ENCODE measurements around the gene PALS1.
A peak's percentile ranks its signal among the peaks of the same experiment; 100 is the strongest.

Gene PALS1

DNA sequence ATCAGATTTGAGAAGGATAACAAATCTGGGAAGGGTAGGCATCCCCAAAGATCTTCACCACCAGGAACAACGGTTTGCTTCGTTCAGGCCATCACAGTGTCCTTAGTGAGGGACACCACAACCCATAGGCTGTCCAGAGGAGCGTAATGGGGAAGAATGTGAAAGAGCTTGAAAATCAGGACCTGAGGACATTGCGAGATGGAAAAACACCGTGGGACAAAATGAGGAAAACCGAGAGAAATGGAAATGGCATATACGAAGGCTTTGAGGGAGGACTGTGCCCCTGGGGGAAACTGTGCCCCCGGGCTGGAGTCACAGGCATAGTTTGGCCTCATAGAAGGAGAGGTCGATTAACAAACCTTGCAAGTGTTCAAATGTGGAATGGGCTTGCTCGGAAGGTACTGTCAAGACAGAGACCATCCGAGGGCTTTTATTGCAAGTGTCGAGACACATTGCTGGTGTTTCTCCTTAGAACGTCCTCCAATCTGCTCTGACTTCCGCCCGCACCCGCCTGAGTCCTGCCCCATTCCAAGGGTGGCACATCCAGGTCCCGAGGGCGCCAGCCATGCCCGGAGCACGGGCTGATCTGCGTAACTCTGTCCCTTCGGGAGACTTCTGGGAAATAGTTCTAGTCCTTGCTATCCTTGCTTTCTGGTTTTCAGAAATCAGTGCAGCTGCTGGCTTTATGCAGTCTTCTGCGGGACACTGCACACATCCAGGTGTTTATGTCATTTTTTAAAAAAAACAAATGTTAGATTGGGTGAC lies 885 bp upstream of the PALS1 start:
- H3K27ac ChIP-seq, result peak overlapping the region; percentile 45
- H3K27me3 ChIP-seq (ENCODE audit: insufficient read depth, low read depth, severe bottlenecking), result no peaks in the 10 kb centered on the region
- peak; percentile 14 for DNase-seq
- TF ChIP-seq, protein P1, sequence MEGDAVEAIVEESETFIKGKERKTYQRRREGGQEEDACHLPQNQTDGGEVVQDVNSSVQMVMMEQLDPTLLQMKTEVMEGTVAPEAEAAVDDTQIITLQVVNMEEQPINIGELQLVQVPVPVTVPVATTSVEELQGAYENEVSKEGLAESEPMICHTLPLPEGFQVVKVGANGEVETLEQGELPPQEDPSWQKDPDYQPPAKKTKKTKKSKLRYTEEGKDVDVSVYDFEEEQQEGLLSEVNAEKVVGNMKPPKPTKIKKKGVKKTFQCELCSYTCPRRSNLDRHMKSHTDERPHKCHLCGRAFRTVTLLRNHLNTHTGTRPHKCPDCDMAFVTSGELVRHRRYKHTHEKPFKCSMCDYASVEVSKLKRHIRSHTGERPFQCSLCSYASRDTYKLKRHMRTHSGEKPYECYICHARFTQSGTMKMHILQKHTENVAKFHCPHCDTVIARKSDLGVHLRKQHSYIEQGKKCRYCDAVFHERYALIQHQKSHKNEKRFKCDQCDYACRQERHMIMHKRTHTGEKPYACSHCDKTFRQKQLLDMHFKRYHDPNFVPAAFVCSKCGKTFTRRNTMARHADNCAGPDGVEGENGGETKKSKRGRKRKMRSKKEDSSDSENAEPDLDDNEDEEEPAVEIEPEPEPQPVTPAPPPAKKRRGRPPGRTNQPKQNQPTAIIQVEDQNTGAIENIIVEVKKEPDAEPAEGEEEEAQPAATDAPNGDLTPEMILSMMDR (IDR thresholded peaks at IDR 0.05; ENCODE audit: low read depth, low read length), result no peak
- H3K36me3 ChIP-seq, result no peaks in the 10 kb centered on the region
- no peaks in the 10 kb centered on the region for H3K9me3 ChIP-seq (ENCODE audit: severe bottlenecking)
- peak overlapping the region; percentile 82 for H3K4me3 ChIP-seq (ENCODE audit: low read depth, low read length)

GRCh38 chr14:67240978-67241410 lies 241 bp upstream of the PALS1 start:
- no peaks in the 10 kb centered on the region for H3K36me3 ChIP-seq
- no peaks in the 10 kb centered on the region for H3K27me3 ChIP-seq (ENCODE audit: insufficient read depth, low read depth, severe bottlenecking)
- H3K4me3 ChIP-seq (ENCODE audit: low read depth, low read length), result peak overlapping the region; percentile 82
- H3K27ac ChIP-seq, result peak overlapping the region; percentile 92
- no peaks in the 10 kb centered on the region for H3K9me3 ChIP-seq (ENCODE audit: severe bottlenecking)
- peak; percentile 96 for DNase-seq
- TF ChIP-seq, protein P1 (IDR thresholded peaks at IDR 0.05; ENCODE audit: low read depth, low read length), result no peak

GRCh38 chr14:67242168-67242420 lies 859 bp downstream of the PALS1 start:
- Histone ChIP-seq H3K27me3 (ENCODE audit: insufficient read depth, low read depth, severe bottlenecking) (no peaks in the 10 kb centered on the region), H3K9me3 (ENCODE audit: severe bottlenecking) (no peaks in the 10 kb centered on the region), H3K36me3 (no peaks in the 10 kb centered on the region), H3K27ac (peak overlapping the region; percentile 92), H3K4me3 (ENCODE audit: low read depth, low read length) (peak overlapping the region; percentile 78)
- TF ChIP-seq, protein P1 (IDR thresholded peaks at IDR 0.05; ENCODE audit: low read depth, low read length), result no peak
- DNase-seq, result no peak

GRCh38 chr14:67245104-67245503 lies 3.9 kb downstream of the PALS1 start:
- DNase-seq, result no peak
- TF ChIP-seq, protein P1 (IDR thresholded peaks at IDR 0.05; ENCODE audit: low read depth, low read length), result no peak
- Histone ChIP-seq H3K4me3 (ENCODE audit: low read depth, low read length) (no peak overlapping the region), H3K27ac (no peak overlapping the region), H3K36me3 (no peaks in the 10 kb centered on the region), H3K9me3 (ENCODE audit: severe bottlenecking) (no peaks in the 10 kb centered on the region), H3K27me3 (ENCODE audit: insufficient read depth, low read depth, severe bottlenecking) (no peaks in the 10 kb centered on the region)

- H3K36me3 ChIP-seq, result no peaks in the 10 kb centered on the region
- TF ChIP-seq, protein P1 (IDR thresholded peaks at IDR 0.05; ENCODE audit: low read depth, low read length), result no peak
- H3K27me3 ChIP-seq (ENCODE audit: insufficient read depth, low read depth, severe bottlenecking), result no peaks in the 10 kb centered on the region
- H3K9me3 ChIP-seq (ENCODE audit: severe bottlenecking), result no peaks in the 10 kb centered on the region
- H3K27ac ChIP-seq, result no peak overlapping the region
- no peak overlapping the region for H3K4me3 ChIP-seq (ENCODE audit: low read depth, low read length)
- no peak for DNase-seq
These were observed 10.5 kb downstream of the PALS1 start for GRCh38 chr14:67251573-67252226.
